ENCODE results near the gene RNH1.

DNA sequence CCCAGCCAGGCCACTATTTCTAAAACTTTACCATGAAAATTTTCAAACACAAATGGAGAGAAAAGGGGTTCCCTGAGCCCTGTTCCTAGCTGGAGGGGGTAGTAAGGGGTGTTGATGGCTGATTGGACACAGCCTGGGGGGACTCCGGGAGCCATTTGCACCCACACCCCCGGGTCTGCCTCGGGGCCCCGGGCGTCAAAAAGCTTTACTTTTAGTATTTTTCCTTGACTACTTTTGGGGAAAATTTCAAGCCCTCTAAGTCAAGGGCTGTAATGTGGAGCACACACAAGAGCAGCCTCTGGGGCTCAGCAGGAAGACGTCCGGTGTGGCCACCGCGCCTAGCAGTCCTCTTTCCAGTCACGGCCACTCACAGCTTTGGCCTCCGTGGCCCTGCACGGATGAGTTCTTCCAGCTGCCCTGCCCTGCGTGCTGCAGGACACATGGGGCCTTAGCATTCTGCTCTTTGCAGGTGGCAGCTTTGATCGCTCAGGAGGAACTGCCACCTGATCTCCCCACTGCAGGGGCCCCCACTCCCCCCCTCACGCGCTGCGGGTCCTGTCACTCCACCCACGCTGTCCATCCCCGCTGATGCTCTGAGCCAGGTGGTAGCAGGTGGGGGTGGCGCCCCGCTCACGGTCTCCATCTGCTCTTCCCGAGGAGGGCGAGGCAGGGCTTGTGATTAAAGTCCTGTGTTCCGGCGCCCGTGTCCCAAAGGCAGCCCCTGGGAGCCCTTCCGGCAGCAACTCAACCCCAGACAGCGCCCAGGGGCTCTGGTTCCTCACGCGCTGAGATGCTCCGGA, 14.4 kb downstream of the RNH1 start:
- TF ChIP-seq EP300 (IDR thresholded peaks at IDR 0.05; ENCODE audit: borderline replicate concordance in 1 of 2, low read depth in 1 of 2, low read length in 1 of 2) = no peak
- no peak for TF ChIP-seq TCF12 (IDR thresholded peaks at IDR 0.05)
- TF ChIP-seq CTCF (IDR thresholded peaks at IDR 0.05) = no peak
- TF ChIP-seq USF1 (IDR thresholded peaks at IDR 0.05; ENCODE audit: borderline replicate concordance, low read depth) = no peak
- no peak for TF ChIP-seq RCOR1 (IDR thresholded peaks at IDR 0.05; ENCODE audit: low read length)
- TF ChIP-seq RAD21 (IDR thresholded peaks at IDR 0.05; ENCODE audit: low read length) = no peak
- TF ChIP-seq POLR2AphosphoS5 (IDR thresholded peaks at IDR 0.05; ENCODE audit: low read depth, low read length) = no peak
- no peak for TF ChIP-seq TAF1 (IDR thresholded peaks at IDR 0.05; ENCODE audit: borderline replicate concordance, low read depth, low read length)

Data from SK-N-SH (cell line).